SH-SY5Y (cell line): ENCODE results near the gene CNTN2.

Experiments used
- GATA2 ChIP-seq: IDR thresholded peaks from 2 replicates; pipeline ENCODE4 v1.6.1; 2011; ENCODE audit warnings: mild to moderate bottlenecking, low read depth, low read length
- GATA3 ChIP-seq: IDR thresholded peaks from 2 replicates; pipeline ENCODE4 v1.6.1; 2011; ENCODE audit warnings: low read depth, mild to moderate bottlenecking, low read length, moderate library complexity

- TF ChIP-seq GATA2 (no peak), GATA3 (no peak)
Observed at GRCh38 chr1:205041998-205042910, 758 bp upstream of the CNTN2 start.
